SK-N-SH treated with all-trans-retinoic acid at 6 μM for 48 hours (cell line): ENCODE data around the gene DSCAM.

Source experiments
- CSRNP3 ChIP-seq: fragments of 250-450 bp; sonication (Bioruptor Pico); IDR thresholded peaks from 2 replicates; pipeline ENCODE4 v1.5.1; 2021; ENCODE audit warnings: mild to moderate bottlenecking, moderate library complexity
- PATZ1 ChIP-seq: fragments of 250-450 bp; sonication (Bioruptor Pico); IDR thresholded peaks from 2 replicates; pipeline ENCODE4 v1.8.0; 2020; ENCODE audit warnings: mild to moderate bottlenecking, moderate library complexity, borderline replicate concordance
- RARB ChIP-seq: fragments of 250-450 bp; sonication (Bioruptor Pico); IDR thresholded peaks from 2 replicates; pipeline ENCODE4 v1.8.0; 2021; ENCODE audit warnings: mild to moderate bottlenecking, moderate library complexity
- ZNF70 ChIP-seq: fragments of 450-650 bp; formaldehyde crosslinking; IDR thresholded peaks from 2 replicates; pipeline ENCODE4 v1.5.0; 2020; ENCODE audit warnings: mild to moderate bottlenecking, moderate library complexity

- TF ChIP-seq RARB (CRISPR knock-in tag) (no peak), ZNF70 (CRISPR knock-in tag) (no peak), PATZ1 (no peak), CSRNP3 (CRISPR knock-in tag) (no peak)
Observed at GRCh38 chr21:40129809-40130208, 717.1 kb downstream of the DSCAM start.
